Transverse colon (tissue), 4 donors: ENCODE results near the gene ADCY2. TPM values are rescaled to one million over a fixed set of nuclear protein-coding genes. Genes with fewer than 3 reads are reported as not detected.

Source experiments
- DNase-seq: peaks from one replicate; pipeline ENCODE4 v3.0.0-alpha.2; 2019
- H3K27ac ChIP-seq, 4 donors: fragments of 200-600 bp; sonication (generic); 2 replicates each; pipeline ENCODE4 v1.5.1; 2016 to 2018; ENCODE audit warnings: inconsistent platforms in 4 of 4
- H3K27me3 ChIP-seq: fragments of 200-600 bp; sonication (generic); 2 replicates; pipeline ENCODE4 v1.5.1; 2017; ENCODE audit warnings: inconsistent platforms
- H3K36me3 ChIP-seq, 4 donors: fragments of 200-600 bp; sonication (generic); 2 replicates each; pipeline ENCODE4 v1.5.1; 2017 to 2019; ENCODE audit warnings: inconsistent platforms in 4 of 4
- H3K4me1 ChIP-seq, 4 donors: fragments of 200-600 bp; sonication (generic); 2 replicates each; pipeline ENCODE4 v1.5.1; 2017 to 2020; ENCODE audit warnings: inconsistent platforms in 4 of 4
- H3K4me3 ChIP-seq, 4 donors: fragments of 200-600 bp; sonication (generic); 1 replicate in 1 of 4; 2 replicates in 3 of 4; pipeline versions ENCODE4 v1.5.1 to v1.6.1; 2017 to 2019; ENCODE audit warnings: inconsistent platforms in 4 of 4
- H3K9me3 ChIP-seq, 2 donors: fragments of 200-600 bp; sonication (generic); 2 replicates each; pipeline ENCODE4 v1.5.1; 2017 to 2019; ENCODE audit warnings: inconsistent platforms in 2 of 2
- EP300 ChIP-seq: sonication (generic); formaldehyde crosslinking; IDR thresholded peaks from one replicate; pipeline ENCODE4 v1.6.1; 2017; ENCODE audit warnings: antibody characterized with exemption, low read depth
- POLR2A ChIP-seq: fragments of 450-650 bp; IDR thresholded peaks from one replicate; pipeline ENCODE4 v1.6.1; 2016; ENCODE audit warnings: antibody characterized with exemption, mild to moderate bottlenecking, moderate library complexity
- POLR2AphosphoS5 ChIP-seq, 3 donors: sonication (generic); formaldehyde crosslinking; IDR thresholded peaks; one replicate each; pipeline ENCODE4 v1.6.1; 2016; ENCODE audit warnings: antibody characterized with exemption in 3 of 3
- WGBS, 2 donors: methylation state at CpG; one replicate each; pipeline ENCODE4 v1.1.5; 2018; ENCODE audit warnings: low coverage in 1 of 2; 5-methylcytosine and 5-hydroxymethylcytosine counted together
- in situ Hi-C, 4 donors: fragments of 200-750 bp; cut with MboI; loops; one replicate each; pipeline versions ENCODE4 v1.15.0 to v1.15.1; 2017; ENCODE audit warnings: low sequenced_read_pairs in 3 of 4, low pct_ligation_motif_present in 1 of 4, low pct_unique_long_range_greater_than_20kb in 1 of 4
- intact Hi-C: fragments of 100-400 bp; cut with DNase I; formaldehyde crosslinking; loops from one replicate; pipeline ENCODE4 v1.15.1; 2023; ENCODE audit warnings: low total_unique reads
- total RNA-seq, 4 donors: library from RNA; depleted of rRNA; stranded (reverse); fragments of >200 nt; gene quantifications; one replicate each; pipeline ENCODE4 v1.1.0, GENCODE V29; 2016
- TF ChIP-seq, protein P1 (sequence below), 5 experiments: fragments of 200-600 bp in 3 of 5; fragments of 450-650 bp in 2 of 5; sonication (generic) in 3 of 5; IDR thresholded peaks; 1 replicate in 2 of 5; 2 replicates in 3 of 5; pipeline ENCODE4 v1.5.1; 2016 to 2017; ENCODE audit warnings: antibody characterized with exemption in 5 of 5, inconsistent platforms in 3 of 5, mild to moderate bottlenecking in 2 of 5, moderate library complexity in 1 of 5

ADCY2 gene
- total RNA-seq, 4 donors from 2014 or later: 1.4 to 4.5 (median 3.1) TPM

DNA sequence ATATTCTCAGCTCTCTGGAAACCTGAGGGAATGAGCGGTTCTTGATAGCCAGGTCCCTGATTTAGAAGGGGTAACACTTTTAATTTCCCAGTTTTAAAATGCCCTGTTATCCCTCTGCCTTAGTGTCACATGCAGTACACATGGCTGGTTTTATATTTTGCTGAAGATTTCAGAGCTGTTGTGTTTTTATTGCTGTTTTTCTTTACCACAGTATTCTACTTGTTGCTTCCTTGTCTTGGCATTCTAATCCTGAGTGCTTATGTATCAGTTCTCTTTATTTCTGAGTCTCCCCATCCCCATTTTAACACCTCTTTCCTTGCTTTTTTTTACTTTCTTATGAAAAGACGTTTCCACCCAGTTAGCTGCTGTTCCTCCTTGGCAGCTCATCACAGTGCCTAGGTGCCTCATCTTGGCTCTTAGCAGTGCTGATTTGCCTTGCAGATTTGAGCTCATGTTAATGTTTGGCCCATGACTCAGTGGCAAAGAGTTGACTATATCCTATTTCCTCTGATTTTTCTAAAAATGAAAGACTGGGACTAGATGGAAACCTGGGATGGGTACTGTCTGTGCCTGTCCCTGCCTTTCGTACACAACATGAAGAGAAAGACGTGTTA is 476.7 kb downstream of the ADCY2 start:
- in situ Hi-C loops: no loop called here
- no peaks in the 10 kb centered on the region for H3K27me3 ChIP-seq
- peaks cover 12 to 42% (median 26%) of the 10 kb centered on the region in 4 donors for H3K4me1 ChIP-seq
- no peaks in the 10 kb centered on the region for H3K9me3 ChIP-seq
- DNase-seq: no peak
- H3K27ac ChIP-seq: no peak overlapping the region
- WGBS, 2 donors: 65 to 72% methylated on average over 4 of the region's 4 CpGs
- TF ChIP-seq POLR2AphosphoS5 (IDR thresholded peaks at IDR 0.05) (no peak), EP300 (no peak), POLR2A (no peak)
- TF ChIP-seq, protein P1, sequence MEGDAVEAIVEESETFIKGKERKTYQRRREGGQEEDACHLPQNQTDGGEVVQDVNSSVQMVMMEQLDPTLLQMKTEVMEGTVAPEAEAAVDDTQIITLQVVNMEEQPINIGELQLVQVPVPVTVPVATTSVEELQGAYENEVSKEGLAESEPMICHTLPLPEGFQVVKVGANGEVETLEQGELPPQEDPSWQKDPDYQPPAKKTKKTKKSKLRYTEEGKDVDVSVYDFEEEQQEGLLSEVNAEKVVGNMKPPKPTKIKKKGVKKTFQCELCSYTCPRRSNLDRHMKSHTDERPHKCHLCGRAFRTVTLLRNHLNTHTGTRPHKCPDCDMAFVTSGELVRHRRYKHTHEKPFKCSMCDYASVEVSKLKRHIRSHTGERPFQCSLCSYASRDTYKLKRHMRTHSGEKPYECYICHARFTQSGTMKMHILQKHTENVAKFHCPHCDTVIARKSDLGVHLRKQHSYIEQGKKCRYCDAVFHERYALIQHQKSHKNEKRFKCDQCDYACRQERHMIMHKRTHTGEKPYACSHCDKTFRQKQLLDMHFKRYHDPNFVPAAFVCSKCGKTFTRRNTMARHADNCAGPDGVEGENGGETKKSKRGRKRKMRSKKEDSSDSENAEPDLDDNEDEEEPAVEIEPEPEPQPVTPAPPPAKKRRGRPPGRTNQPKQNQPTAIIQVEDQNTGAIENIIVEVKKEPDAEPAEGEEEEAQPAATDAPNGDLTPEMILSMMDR (IDR thresholded peaks at IDR 0.05): no peak
- peaks cover 0 to 16% (median 6%) of the 10 kb centered on the region in 4 donors for H3K36me3 ChIP-seq
- intact Hi-C loops: no loop called here
- no peak overlapping the region for H3K4me3 ChIP-seq

DNA sequence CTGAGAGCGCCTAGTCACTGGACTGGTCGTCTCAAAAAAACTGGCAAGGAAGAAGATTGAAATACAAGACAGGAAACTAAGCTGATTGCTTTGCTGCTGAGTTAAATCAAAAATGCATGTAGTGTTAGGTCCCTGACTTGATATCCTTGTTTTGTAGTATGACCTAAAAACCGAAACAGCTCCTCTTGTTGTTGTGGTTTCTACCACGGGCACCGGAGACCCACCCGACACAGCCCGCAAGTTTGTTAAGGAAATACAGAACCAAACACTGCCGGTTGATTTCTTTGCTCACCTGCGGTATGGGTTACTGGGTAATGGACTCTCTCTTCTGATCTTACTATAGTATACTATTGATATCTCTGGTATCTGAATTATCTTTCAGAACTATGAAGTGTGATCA is 477.3 kb downstream of the ADCY2 start:
- H3K36me3 ChIP-seq: peaks cover 0 to 16% (median 6%) of the 10 kb centered on the region in 4 donors
- TF ChIP-seq, protein P1 (IDR thresholded peaks at IDR 0.05): no peak
- TF ChIP-seq EP300 (no peak), POLR2A (no peak), POLR2AphosphoS5 (IDR thresholded peaks at IDR 0.05) (no peak)
- in situ Hi-C loops (no loop called here), intact Hi-C loops (no loop called here)
- peaks cover 10 to 42% (median 26%) of the 10 kb centered on the region in 4 donors for H3K4me1 ChIP-seq
- H3K9me3 ChIP-seq: no peaks in the 10 kb centered on the region
- WGBS, 2 donors: 78 to 80% methylated on average over 4 to 9 of the region's 9 CpGs
- H3K4me3 ChIP-seq: no peak overlapping the region
- peak; percentile 15 for DNase-seq
- H3K27me3 ChIP-seq: no peaks in the 10 kb centered on the region
- no peak overlapping the region for H3K27ac ChIP-seq

DNA sequence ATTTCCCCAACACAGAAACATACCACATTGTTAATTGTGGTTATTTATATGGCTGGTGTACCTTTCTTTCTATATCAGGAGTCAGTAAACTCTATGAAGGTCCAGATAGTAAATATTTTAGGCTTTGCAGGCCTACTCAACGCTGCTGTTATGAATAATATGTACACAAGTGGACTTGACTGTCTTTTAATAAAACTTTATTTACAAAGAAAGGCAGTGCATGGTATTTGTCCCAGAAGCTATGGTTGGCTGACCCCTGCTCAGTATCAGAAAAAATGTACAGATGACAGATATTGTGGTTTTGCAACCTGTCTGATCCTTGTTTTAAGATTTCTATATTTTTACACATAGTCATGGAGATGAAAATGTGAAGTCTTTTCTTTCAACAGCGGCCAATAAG is 478.7 kb downstream of the ADCY2 start:
- H3K27me3 ChIP-seq: no peaks in the 10 kb centered on the region
- no peak overlapping the region for H3K27ac ChIP-seq
- H3K4me3 ChIP-seq: no peak overlapping the region
- 97% methylated on average over 2 of the region's 2 CpGs for WGBS, 2 donors
- no peaks in the 10 kb centered on the region for H3K9me3 ChIP-seq
- in situ Hi-C loops (no loop called here), intact Hi-C loops (loop anchor here (5.0 kb wide), 1 partner anchor 1947 kb away; no protein-coding TSS in a partner anchor)
- H3K36me3 ChIP-seq: peaks cover 0 to 16% (median 6%) of the 10 kb centered on the region in 4 donors
- no peak for DNase-seq
- no peak for TF ChIP-seq EP300
- TF ChIP-seq POLR2AphosphoS5 (IDR thresholded peaks at IDR 0.05): no peak
- peaks cover 13 to 50% (median 36%) of the 10 kb centered on the region in 4 donors for H3K4me1 ChIP-seq

DNA sequence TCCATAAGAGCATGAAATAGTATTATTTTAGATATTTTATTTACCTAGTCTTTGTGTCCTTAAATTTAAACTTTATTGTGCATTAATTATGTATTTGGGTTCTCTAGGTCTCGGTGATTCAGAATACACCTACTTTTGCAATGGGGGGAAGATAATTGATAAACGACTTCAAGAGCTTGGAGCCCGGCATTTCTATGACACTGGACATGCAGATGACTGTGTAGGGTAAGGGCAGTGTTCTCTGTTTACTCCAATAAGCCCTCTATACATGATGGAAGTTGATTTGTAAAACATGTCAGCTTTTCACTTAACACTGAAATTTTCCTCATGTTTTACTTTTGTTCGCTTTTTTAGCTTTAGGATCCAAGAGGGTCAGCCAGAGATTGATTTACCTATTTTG is 479.2 kb downstream of the ADCY2 start:
- H3K27ac ChIP-seq: no peak overlapping the region
- H3K36me3 ChIP-seq: peaks cover 0 to 21% (median 6%) of the 10 kb centered on the region in 4 donors
- H3K9me3 ChIP-seq: no peaks in the 10 kb centered on the region
- H3K4me1 ChIP-seq: peaks cover 10 to 48% (median 34%) of the 10 kb centered on the region in 4 donors
- H3K4me3 ChIP-seq: no peak overlapping the region
- no peaks in the 10 kb centered on the region for H3K27me3 ChIP-seq
- DNase-seq: no peak
- in situ Hi-C loops: no loop called here
- intact Hi-C loops: loop anchor here (5.0 kb wide), 1 partner anchor 1948 kb away; no protein-coding TSS in a partner anchor
- TF ChIP-seq POLR2A (no peak), POLR2AphosphoS5 (IDR thresholded peaks at IDR 0.05) (no peak), EP300 (no peak)
- TF ChIP-seq, protein P1 (IDR thresholded peaks at IDR 0.05): no peak
- WGBS, 2 donors: 94 to 96% methylated on average over 4 of the region's 4 CpGs
